Upper lobe of left lung (tissue), 4 donors: ENCODE results near the gene BCAT1.
"Not testable (repeated sequence)": the region's sequence is repeated elsewhere in the genome, so short reads cannot be mapped to it uniquely, and the experiment has no call there.

Experiments
- CTCF ChIP-seq, 6 experiments: fragments of 450-650 bp in 4 of 6; fragments of 200-600 bp in 2 of 6; sonication (generic) in 2 of 6; IDR thresholded peaks; one replicate each; pipeline ENCODE4 v1.5.1; 2016 to 2019; ENCODE audit warnings: antibody characterized with exemption in 6 of 6
- EP300 ChIP-seq, 4 donors: sonication (generic); formaldehyde crosslinking; IDR thresholded peaks; one replicate each; pipeline ENCODE4 v1.5.1; 2017; ENCODE audit warnings: antibody characterized with exemption in 4 of 4, control low read depth in 2 of 4
- POLR2A ChIP-seq, 4 donors: fragments of 450-650 bp; IDR thresholded peaks; one replicate each; pipeline ENCODE4 v1.5.1; 2016 to 2017; ENCODE audit warnings: antibody characterized with exemption in 4 of 4, mild to moderate bottlenecking in 2 of 4

GRCh38 chr12:24928533-24929306 lies 20.2 kb downstream of the BCAT1 start:
- TF ChIP-seq CTCF, EP300, POLR2A (IDR thresholded peaks at IDR 0.05): not testable (repeated sequence)
